GM21367 (cell line): Measurements from ENCODE around the gene PDGFRB.

Experiments used
- ATAC-seq: cut with Tn5 transposase; IDR thresholded peaks from one replicate; pipeline ENCODE4 v1.9.1; 2021; ENCODE audit not compliant: unreplicated experiment

PDGFRB gene

GRCh38 chr5:150182774-150183173 lies 27.1 kb upstream of the PDGFRB start:
- ATAC-seq: no peak

GRCh38 chr5:150181766-150182545 lies 26.3 kb upstream of the PDGFRB start:
- no peak for ATAC-seq

- ATAC-seq: no peak
Measured at GRCh38 chr5:150181027-150181426, 25.4 kb upstream of the PDGFRB start.

- no peak for ATAC-seq
Measured at GRCh38 chr5:150180241-150181026, 24.8 kb upstream of the PDGFRB start.

- no peak for ATAC-seq
Measured at GRCh38 chr5:150179019-150179620, 23.5 kb upstream of the PDGFRB start.

GRCh38 chr5:150178262-150178661 lies 22.6 kb upstream of the PDGFRB start:
- no peak for ATAC-seq

- ATAC-seq: no peak
Measured at GRCh38 chr5:150177721-150178120, 22.1 kb upstream of the PDGFRB start.

- no peak for ATAC-seq
Measured at GRCh38 chr5:150176745-150177477, 21.3 kb upstream of the PDGFRB start.

- ATAC-seq: no peak
Measured at GRCh38 chr5:150175536-150175935, 19.9 kb upstream of the PDGFRB start.

GRCh38 chr5:150175076-150175475 lies 19.4 kb upstream of the PDGFRB start:
- ATAC-seq: no peak

GRCh38 chr5:150174285-150174684 lies 18.6 kb upstream of the PDGFRB start:
- ATAC-seq: no peak

- ATAC-seq: no peak
Measured at GRCh38 chr5:150173161-150173560, 17.5 kb upstream of the PDGFRB start.

- no peak for ATAC-seq
Measured at GRCh38 chr5:150172556-150172955, 16.9 kb upstream of the PDGFRB start.

- ATAC-seq: no peak
Measured at GRCh38 chr5:150172145-150172544, 16.5 kb upstream of the PDGFRB start.

GRCh38 chr5:150168864-150169263 lies 13.2 kb upstream of the PDGFRB start:
- no peak for ATAC-seq

- no peak for ATAC-seq
Measured at GRCh38 chr5:150167908-150168307, 12.3 kb upstream of the PDGFRB start.

GRCh38 chr5:150167512-150167850 lies 11.8 kb upstream of the PDGFRB start:
- ATAC-seq: no peak

GRCh38 chr5:150166650-150167511 lies 11.2 kb upstream of the PDGFRB start, which contains the start of gene CDX1:
Gene CDX1 (plus strand): TSS chr5:150166778. CDS start chr5:150166877, 99 bp downstream.
- no peak for ATAC-seq

GRCh38 chr5:150166037-150166649 lies 10.5 kb upstream of the PDGFRB start:
- ATAC-seq: no peak
